KMS-11 (cell line): ENCODE results near the gene CLEC18B.
"Not testable (repeated sequence)": the region's sequence is repeated elsewhere in the genome, so short reads cannot be mapped to it uniquely, and the experiment has no call there.

ENCODE experiments used
- H2AFZ ChIP-seq: fragments of 200-600 bp; sonication (generic); 2 replicates; pipeline ENCODE4 v1.6.1; 2016; ENCODE audit warnings: antibody characterized with exemption, mixed run types, low read depth
- H3K27ac ChIP-seq: fragments of 200-600 bp; sonication (generic); 2 replicates; pipeline ENCODE4 v1.6.1; 2016; ENCODE audit warnings: mild to moderate bottlenecking, mixed run types
- H3K27me3 ChIP-seq: fragments of 200-600 bp; sonication (generic); 2 replicates; pipeline ENCODE4 v1.6.1; 2017; ENCODE audit warnings: mild to moderate bottlenecking, low read depth, mixed run types, moderate library complexity; ENCODE audit not compliant: insufficient read depth
- H3K36me3 ChIP-seq: fragments of 200-600 bp; sonication (generic); 2 replicates; pipeline ENCODE4 v1.6.1; 2017; ENCODE audit warnings: mild to moderate bottlenecking, mixed run types; ENCODE audit not compliant: insufficient read depth
- H3K4me1 ChIP-seq: fragments of 200-600 bp; sonication (generic); 2 replicates; pipeline ENCODE4 v1.6.1; 2016; ENCODE audit warnings: mild to moderate bottlenecking, low read depth, mixed run types; ENCODE audit not compliant: poor library complexity, severe bottlenecking
- H3K4me2 ChIP-seq: fragments of 200-600 bp; sonication (generic); 2 replicates; pipeline ENCODE4 v1.7.0; 2016; ENCODE audit warnings: mild to moderate bottlenecking, mixed run types
- H3K4me3 ChIP-seq: fragments of 200-600 bp; sonication (generic); IDR thresholded peaks from 2 replicates; pipeline ENCODE4 v1.6.1; 2017; ENCODE audit warnings: low read depth, low read length, mixed read lengths; ENCODE audit not compliant: insufficient read depth
- H3K79me2 ChIP-seq: fragments of 200-600 bp; sonication (generic); 2 replicates; pipeline ENCODE4 v1.6.1; 2016; ENCODE audit warnings: low read depth, mixed run types; ENCODE audit not compliant: insufficient read depth
- H3K9ac ChIP-seq: fragments of 200-600 bp; sonication (generic); 2 replicates; pipeline ENCODE4 v1.6.1; 2016; ENCODE audit warnings: mild to moderate bottlenecking, mixed run types
- H4K20me1 ChIP-seq: fragments of 200-600 bp; sonication (generic); 2 replicates; pipeline ENCODE4 v1.6.1; 2016; ENCODE audit warnings: mild to moderate bottlenecking, mixed run types; ENCODE audit not compliant: insufficient read depth
- TF ChIP-seq, protein P1 (sequence below): fragments of 200-600 bp; sonication (generic); conservative IDR thresholded peaks from 2 replicates; pipeline ENCODE4 v1.6.1; 2017; ENCODE audit warnings: low read depth, mild to moderate bottlenecking, antibody characterized with exemption, low read length, moderate library complexity, mixed read lengths

Gene CLEC18B

DNA sequence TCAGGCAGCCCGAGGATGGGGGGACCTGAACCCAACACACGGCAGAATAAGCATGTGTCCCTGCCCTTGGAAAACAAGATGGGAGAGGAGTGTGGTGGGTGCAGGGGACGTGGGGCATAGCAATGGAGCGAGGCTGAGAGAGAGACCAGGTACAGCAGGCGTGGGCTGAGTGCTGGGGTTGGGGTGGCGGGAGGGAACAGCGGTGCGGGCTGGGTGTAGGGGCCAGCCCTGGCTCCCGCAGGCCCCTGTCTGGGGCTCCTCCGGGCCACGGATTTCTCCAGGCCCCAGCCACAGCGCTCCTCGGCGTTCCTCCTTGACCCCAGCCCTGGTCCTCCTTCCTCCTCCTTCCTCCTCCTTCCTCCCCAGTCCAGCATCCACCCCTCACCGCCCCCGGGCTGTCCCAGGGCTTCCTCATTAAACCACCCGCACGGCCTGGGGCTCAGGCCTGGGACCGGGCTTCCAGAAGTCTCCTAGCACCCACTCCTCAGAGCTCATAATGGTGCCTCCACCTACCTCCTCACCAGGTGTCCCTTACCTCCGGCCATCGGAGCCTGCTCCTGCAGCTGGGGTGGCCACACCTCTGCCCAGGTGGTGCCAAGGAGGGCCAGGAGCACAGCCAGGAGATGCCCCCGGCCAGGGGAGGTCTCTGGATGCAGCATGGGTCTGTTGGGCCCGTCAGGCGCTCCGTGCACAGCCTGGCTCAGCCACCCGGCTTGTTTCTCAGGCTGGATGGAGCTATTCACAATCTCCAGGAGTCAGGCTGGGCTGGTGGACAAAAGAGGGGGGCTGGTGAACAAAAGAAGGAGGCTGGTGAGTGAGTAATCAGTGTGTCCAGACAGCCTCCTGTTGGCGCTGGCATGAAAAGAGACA is at the start of gene CLEC18B:
Gene CLEC18B (minus strand): TSS at position 867 of the 870 bp plus-strand sequence. CDS start 208 bp downstream, at position 659.
- not testable (repeated sequence) for H3K4me2 ChIP-seq, H3K4me3 ChIP-seq, H3K27me3 ChIP-seq

GRCh38 chr16:74469946-74470478 is 48.7 kb upstream of the CLEC18B start:
- no peak overlapping the region for H3K9ac ChIP-seq
- H3K4me1 ChIP-seq, result peaks cover 49% of the 10 kb centered on the region
- H3K4me3 ChIP-seq, result no peak overlapping the region
- H3K27ac ChIP-seq, result no peak overlapping the region
- TF ChIP-seq, protein P1, sequence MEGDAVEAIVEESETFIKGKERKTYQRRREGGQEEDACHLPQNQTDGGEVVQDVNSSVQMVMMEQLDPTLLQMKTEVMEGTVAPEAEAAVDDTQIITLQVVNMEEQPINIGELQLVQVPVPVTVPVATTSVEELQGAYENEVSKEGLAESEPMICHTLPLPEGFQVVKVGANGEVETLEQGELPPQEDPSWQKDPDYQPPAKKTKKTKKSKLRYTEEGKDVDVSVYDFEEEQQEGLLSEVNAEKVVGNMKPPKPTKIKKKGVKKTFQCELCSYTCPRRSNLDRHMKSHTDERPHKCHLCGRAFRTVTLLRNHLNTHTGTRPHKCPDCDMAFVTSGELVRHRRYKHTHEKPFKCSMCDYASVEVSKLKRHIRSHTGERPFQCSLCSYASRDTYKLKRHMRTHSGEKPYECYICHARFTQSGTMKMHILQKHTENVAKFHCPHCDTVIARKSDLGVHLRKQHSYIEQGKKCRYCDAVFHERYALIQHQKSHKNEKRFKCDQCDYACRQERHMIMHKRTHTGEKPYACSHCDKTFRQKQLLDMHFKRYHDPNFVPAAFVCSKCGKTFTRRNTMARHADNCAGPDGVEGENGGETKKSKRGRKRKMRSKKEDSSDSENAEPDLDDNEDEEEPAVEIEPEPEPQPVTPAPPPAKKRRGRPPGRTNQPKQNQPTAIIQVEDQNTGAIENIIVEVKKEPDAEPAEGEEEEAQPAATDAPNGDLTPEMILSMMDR, result no peak
- H2AFZ ChIP-seq, result no peak overlapping the region
- H3K36me3 ChIP-seq, result peaks cover 4% of the 10 kb centered on the region
- no peaks in the 10 kb centered on the region for H3K27me3 ChIP-seq
- 0 out of 2 replicates have a peak, but pooled peaks cover 3% of the 10 kb centered on the region for H4K20me1 ChIP-seq
- H3K79me2 ChIP-seq, result no peaks in the 10 kb centered on the region
- H3K4me2 ChIP-seq, result peak overlapping the region; percentile 13; the same call in 1 of the 2 replicates

More for the DNA sequence above, at the start of gene CLEC18B:
- H4K20me1 ChIP-seq, H3K36me3 ChIP-seq, H3K27ac ChIP-seq, H3K4me1 ChIP-seq, H3K9ac ChIP-seq, H2AFZ ChIP-seq, H3K79me2 ChIP-seq: not testable (repeated sequence)

DNA sequence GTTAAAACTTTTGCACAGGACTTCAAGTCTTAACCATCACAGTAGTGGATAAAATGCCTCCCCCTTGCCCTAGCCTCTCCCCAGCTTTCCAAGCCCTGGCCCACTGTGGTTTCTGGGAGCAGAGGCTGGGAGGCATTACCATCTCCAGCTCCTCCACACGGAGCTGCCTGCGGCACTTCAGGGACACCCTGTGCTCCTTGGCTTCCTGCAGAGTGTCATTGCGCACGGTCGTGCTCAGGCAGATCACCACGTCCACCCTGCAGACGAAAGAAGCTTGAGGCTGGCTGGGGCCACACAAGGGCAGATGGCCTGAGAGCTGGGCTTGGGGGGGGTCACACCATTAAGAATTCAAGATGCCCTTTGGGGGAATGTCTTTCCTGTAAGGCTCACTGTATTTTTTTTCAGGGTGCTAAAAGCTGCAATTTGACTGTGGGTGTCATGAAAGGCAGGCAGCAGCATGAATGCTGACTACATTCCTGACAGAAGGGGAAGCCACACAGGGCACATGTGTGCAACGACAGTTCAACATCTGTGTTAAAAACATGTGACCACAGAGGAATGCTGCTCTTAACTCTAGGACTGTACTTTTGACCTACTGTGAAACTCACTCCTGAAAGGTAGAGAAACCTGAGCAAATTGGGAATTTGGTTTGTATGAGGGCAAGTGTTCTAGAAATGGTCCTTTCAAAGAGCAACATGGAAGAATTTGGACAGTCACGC is 47.7 kb upstream of the CLEC18B start:
- Histone ChIP-seq H4K20me1 (0 out of 2 replicates have a peak, but pooled peaks cover 3% of the 10 kb centered on the region), H3K27me3 (no peaks in the 10 kb centered on the region), H2AFZ (no peak overlapping the region), H3K9ac (no peak overlapping the region), H3K4me2 (peak overlapping the region; percentile 13; the same call in 1 of the 2 replicates), H3K27ac (no peak overlapping the region), H3K79me2 (no peaks in the 10 kb centered on the region), H3K4me3 (no peak overlapping the region), H3K36me3 (peaks cover 4% of the 10 kb centered on the region), H3K4me1 (peaks cover 49% of the 10 kb centered on the region)
- TF ChIP-seq, protein P1, result no peak

- Histone ChIP-seq H3K4me2 (no peak overlapping the region), H2AFZ (no peak overlapping the region), H3K4me3 (no peak overlapping the region), H3K79me2 (no peaks in the 10 kb centered on the region), H4K20me1 (0 out of 2 replicates have a peak, but pooled peaks cover 3% of the 10 kb centered on the region), H3K27ac (no peak overlapping the region), H3K4me1 (peaks cover 49% of the 10 kb centered on the region), H3K36me3 (peaks cover 4% of the 10 kb centered on the region), H3K9ac (no peak overlapping the region), H3K27me3 (no peaks in the 10 kb centered on the region)
- TF ChIP-seq, protein P1, result no peak
Observed at GRCh38 chr16:74466872-74467271, 45.6 kb upstream of the CLEC18B start.
